CD4-positive, alpha-beta T cell treated with Interleukin-4 for 1 hour (primary cell): ENCODE data around the gene TAB2.
"Not testable (repeated sequence)": the region's sequence is repeated elsewhere in the genome, so short reads cannot be mapped to it uniquely, and the experiment has no call there.

Experiments
- DNase-seq, 2 donors: peaks; one replicate each; pipeline ENCODE4 v3.0.0-alpha.2; 2020 to 2022

Gene TAB2

DNA sequence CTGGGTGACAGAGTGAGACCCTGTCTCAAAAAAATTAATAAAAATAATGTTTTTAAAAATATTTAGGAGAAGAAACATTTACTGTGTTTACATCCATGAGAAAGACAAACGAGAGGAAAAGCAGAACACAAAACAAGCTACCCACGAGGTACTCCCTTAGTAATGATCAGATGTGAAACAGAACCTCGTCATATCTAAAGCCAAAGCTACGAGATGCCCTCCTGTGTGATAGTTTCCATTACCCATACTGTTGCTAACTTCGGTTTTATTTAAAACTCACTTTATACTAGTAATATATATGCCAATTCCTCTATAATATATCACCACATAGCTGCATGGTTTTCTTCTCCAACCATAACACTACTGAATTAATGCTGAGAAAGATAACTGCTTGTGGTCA is 103.6 kb downstream of the TAB2 start:
- DNase-seq: no peak

DNA sequence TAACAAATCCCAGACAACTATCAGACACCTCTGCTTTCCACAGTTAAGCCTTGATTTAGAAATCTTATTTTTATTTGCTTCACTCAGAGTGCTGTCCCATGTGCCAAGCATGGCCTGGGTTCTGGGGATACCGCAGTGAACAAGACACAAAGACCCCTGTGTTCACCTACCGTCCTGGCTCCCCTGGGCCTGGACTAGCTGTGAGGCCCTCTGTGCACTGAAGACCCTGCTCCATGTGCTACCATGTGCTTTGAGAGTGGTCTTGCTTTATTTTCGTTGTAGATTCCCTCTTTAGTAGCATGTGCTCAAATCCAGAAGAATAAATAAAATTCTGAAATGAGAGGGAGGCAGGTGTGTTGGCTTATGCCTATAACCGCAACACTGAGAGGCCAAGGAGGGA is 105.1 kb downstream of the TAB2 start:
- DNase-seq: no peak

DNA sequence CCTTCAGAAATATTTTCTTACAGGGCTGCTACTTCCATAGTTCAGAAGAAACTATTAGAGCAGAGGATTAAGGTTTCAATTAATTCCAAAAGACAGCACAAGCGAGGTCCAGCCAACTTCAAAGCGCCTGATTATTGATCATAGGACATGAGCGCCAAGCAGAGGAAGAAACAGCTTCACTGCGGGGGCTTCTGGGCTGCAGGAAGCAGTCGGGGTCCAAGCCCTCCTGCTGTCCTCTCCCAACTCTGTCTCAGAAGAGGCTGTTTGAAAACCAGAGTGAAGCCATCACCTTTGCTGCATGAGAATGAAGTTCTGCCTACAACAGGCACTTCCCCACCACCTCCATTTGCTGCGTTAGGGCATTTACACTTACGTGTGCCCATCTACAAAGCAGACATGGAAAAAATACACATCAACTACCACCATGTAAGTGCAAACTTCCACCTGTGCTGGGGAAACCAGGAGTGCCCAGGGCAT is 106.5 kb downstream of the TAB2 start:
- DNase-seq: no peak

DNA sequence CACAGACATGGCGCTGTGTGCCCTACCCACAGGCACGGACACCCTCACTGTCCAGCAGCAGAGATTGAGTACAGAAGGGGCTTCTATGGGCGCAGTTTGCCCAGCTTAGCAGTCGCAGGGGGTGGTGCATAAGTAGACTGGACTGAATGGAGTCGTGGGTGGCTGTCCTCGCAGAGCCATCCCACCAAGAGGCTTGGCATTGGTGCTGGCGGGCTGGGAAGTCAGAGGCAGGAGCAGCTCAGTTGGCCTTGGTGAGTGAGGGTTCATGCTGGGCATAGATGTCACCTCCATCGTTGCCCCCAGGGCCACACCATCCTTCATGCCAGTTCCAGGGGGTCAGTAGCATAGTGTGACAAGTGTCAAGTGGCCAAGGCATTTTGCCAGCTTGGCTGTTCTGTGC is 107.7 kb downstream of the TAB2 start:
- DNase-seq: no peak

DNA sequence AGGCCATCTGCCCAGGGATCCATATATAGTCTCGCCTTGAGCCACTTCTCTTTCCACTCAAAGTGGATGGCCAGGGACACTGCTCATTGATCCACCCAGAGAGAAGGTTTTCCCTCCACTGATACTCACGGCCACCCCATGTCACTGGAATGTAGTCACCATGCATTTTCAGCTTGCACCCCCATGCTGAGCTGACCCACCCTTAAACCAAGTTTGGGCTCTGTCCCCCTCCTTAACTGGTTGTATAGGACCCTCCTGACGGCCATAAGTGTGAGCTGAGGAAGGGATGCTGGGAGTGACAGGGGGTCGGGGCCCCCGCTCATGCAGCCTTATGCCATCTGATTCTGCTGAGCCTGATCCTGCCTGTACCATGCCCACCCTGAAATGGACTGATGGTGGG is 108.2 kb downstream of the TAB2 start:
- DNase-seq: no peak

DNA sequence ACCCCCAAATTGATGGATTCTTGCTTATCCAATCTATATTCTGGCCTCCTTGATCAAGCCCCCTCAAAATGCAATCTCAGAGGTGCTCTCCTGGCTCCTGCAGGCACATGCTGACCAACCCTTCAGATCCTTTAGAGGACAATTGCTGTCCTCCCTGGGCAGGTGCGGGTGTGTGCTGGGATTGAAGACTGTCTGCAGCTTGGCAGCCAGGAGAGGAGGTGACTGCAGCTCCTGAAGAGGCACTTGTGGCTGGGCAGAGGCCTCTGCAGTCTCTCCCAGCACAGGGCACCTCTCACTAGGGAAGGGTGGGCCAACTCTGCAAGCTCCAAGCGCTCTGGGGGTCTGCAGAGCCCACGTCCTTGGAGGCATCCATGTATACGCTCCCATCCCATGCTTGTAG is 111.1 kb downstream of the TAB2 start:
- no peak for DNase-seq

DNA sequence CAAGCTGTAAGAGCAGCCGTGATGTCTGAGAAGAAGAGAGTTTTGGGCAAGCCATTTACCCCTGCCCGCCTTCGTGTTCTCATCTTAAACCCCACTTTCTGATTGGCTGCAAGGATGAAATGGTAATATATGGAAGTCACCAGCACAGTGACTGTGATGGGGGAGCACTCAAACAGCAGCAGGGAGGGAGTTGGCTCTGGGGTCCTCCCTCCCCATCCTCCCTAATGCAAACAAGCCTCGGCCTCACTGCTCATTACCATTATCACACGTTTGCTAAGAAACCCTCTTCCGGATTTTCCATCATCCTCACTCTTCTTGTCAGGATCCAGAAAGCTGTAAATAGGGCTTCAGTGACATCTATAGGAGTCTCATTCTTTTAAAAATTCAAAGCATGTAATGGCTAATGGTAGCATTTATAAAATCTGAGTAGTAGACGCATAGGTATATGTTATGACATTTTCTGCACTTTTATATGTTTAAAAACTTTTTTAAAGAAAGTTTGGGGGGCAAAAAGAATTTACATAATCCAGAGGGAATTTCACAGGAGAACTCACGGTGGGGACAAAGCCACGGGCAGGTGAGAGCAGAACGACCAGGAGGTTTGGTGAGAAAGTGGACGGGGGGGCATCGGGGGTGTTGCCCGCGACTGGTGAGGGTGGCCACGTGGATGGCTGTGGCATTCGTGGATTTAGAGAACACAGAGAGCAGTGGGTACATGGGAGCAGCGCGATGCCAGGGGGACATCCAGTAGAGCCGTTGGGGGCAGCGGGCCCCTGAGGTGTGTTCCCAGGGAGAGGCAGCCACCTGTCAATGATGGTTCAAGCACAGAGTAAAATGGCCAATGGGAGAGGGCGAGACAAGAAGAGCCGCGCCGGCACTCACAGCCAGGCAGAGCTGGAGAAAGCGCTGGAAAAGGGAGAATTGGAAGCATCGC is 112.2 kb downstream of the TAB2 start:
- no peak for DNase-seq

DNA sequence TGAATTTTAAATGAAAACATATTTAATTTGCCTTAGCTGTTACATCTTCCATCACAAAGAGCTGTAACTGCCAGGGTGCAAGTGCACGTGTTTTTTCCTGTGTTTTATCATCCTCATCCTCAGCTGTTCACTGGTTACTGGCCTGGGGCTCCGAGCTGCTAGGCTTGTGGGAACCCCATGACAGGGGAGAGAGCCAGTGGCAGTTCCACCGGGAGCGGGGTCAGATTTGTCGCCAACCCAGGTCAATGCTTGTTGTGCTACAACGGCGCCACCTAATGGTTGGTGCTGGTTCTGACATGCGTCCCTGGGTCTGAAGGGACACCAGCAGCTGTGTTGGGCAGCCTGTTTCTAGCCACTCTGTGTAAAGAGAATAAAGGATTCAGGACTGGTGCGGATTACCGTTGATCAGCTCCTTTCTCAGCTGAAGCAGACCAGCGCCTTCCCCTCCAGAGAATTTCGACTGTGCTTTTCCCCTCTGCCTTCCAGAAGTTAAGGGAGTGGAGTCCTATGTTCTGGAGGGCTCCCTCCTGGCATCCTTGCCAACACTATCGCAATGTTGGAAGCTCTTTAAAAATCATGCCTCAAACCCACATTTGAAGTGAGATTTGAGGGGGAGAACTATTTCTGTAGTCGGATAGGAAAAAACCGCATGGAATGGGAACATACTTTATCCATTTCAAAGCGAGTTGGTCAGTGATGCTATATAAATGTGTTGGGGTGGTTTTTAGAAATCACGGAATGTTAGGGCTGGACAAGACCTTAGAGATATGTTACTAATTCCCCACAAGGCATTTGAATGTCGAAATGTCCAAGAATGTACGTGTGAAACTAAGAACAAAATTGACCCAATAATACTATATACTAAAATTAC is 114.6 kb downstream of the TAB2 start:
- DNase-seq: peak; percentile 85 to 88

DNA sequence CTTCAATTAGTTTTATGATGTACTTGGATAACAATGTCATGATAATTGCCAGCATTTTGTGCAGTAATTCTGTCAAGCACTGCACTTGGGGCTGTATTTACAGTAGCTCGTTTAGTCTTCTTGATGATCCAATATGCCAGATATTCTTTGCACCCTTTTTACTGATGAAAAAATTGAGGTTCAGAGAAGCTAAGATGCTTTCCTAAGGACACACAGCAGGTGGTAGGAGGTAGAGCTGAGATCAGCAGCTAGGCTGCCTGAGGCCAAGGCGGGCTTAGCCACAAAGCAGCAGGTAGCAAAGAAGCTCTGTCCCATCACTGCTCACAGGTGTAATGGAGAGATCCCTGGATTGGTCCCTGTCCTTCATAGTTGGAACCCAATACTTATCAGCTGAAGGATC is 115.9 kb downstream of the TAB2 start:
- DNase-seq: no peak

DNA sequence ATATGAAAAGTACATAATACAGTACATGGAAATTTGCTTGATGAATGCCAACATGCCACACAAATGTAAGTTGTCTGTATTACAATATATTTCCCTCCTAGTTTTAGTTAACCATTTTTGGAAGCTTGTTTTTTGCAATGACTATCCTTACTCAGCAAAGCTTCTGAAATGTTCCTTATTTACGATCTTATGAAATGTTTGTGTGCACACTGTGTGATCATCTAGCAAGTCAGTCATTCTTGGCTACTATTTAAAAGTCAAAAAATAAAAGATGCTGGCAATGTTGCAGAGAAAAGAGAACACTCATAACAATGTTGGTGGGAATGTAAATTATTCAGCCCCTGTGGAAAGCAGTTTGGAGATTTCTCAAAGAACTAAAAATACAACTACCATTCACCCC is 116.4 kb downstream of the TAB2 start:
- DNase-seq: no peak

DNA sequence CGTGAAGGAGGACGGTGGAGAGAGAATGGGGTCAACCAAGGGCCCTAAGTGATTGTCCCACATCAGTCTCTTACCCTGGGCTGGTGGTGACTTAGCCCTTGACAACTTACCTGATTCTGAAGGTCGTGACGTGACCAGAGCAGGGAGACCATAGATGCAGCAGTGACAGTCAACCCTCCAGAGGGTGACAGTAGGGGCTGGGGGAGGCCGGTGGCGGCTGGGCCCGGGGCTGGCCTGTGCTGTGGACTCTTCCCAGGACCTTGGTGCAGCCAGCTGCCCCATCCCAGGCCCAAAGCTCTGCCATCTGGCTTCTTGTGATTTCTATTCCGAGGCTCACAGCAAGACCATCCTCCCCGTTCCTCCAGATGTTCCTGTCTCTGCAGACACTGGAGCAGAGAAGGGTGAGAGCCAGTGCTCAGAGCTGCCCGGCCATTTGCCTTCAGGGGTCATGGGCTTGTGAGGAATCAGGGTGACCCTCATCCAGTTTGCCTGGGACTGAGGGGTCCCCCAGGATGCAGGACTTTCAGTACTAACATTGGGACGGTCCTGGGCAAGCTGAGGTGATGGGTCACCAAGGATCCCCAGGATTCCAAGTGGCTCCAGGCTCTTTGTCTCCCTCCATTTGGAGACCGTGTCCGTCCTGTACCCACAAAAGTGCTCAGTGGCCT is 118.5 kb downstream of the TAB2 start:
- DNase-seq: no peak

DNA sequence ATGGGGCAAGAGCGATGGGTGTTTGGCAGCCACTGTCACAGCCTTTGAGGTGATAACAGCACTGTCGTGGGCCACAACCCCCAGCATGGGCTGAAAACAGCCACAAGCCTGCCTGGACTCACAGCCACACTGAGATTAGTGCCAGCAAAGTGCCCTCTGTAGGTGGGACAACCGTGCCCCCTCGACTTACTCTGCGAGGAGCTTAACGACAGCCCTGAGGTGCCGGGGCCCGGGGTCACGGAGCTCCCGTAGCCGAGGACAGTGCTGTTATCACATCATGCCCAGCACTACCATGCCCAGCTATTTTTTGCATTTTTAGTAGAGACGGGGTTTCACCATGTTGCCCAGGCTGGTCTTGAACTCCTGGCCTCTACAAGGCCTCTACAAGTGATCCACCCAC is 119.1 kb downstream of the TAB2 start:
- DNase-seq: no peak

DNA sequence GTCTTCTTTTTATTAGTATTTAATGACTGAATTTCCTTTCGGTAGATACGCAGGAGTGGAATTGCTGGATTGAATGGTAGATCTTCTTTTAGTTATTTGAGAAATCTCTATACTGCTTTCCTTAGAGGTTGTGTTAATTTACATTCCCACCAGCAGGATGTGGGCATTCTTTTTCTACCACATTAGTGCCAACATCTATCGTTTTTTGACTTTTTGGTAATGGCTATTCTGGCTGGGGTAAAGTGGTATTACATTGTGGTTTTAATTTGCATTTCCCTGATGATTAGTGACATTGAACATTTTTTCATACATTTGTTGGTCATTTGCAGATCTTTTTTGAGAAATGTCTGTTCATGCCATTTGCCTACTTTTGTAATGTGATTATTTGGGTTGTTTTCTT is 119.7 kb downstream of the TAB2 start:
- no peak for DNase-seq

DNA sequence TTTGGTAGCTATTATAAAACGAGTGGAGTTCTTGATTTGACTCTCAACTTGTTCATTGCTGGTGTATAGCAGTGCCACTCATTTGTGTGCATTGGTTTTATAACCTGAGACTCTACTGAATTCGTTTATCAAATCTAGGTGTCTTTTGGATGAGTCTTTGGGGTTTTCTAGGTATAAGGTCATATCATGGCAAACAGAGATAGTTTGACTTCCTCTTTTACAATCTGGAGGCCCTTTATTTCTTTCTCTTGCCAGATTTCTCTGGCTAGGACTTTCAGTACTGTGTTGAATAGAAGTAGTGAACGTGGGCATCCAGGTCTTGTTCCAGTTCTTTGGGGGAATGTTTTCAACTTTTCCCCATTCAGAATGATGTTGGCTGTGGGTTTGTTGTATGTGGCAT is 121.3 kb downstream of the TAB2 start:
- no peak for DNase-seq

DNA sequence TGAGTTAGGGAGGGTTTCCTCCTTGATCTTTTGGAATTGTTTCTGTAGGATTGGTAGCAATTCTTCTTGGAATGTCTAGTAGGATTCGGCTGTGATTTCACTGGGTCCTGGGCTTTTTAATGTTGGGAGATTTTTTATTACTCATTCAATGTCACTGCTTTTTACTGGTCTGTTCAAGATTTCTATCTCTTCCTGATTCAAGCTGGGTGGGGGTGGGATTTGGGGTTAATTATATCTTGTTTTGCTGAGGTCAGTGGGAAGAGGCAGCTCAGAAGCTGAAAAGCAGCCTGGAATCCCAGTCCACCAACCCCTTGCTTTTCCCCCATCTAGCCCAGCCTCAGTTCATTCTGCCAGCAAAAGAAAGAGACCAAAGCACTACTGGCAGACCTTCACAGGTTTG is 122.1 kb downstream of the TAB2 start:
- no peak for DNase-seq

DNA sequence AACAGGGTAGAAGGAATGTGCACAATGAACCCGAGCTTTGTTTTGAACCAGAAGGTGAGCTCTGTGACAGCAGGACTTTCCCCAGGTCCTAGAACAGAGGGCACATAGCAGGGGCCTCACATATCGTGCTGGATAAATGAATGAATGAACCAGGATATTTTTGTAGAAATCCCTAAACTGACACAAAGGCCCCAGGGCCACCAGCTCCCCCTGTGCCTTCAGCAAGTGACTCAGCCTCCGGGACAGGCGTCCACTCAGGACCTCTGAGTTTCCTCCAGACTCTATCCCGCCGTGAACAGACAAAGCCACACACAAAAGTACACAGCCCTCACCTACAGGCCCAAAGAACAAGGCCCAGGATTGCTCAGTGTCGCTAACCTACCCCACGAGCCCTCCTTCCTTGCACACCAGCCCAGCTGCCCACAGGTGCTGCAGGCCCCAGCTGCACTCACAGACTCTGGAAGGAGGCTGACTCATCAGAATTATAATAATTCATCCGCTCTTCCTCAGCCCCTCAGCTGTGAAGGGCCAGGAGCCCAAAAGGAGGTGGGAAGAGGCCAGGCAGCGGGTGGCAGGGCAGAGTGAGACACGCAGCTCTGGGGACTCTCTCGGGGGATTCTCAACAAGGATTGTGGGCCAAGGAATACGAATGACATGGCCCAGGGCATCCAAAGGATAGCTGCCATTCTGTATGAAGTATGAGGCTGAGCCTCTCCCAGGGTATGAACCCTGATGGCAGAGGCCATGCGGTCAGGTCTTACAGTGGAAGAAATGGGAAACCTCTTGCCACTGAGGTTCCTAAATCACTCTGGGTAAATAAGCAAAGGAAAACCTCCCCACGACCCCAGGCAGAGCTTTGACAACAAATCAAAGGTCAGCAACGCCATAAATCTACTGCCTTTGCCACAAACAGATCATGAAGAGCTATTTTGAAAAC is 123.5 kb downstream of the TAB2 start:
- no peak for DNase-seq

DNA sequence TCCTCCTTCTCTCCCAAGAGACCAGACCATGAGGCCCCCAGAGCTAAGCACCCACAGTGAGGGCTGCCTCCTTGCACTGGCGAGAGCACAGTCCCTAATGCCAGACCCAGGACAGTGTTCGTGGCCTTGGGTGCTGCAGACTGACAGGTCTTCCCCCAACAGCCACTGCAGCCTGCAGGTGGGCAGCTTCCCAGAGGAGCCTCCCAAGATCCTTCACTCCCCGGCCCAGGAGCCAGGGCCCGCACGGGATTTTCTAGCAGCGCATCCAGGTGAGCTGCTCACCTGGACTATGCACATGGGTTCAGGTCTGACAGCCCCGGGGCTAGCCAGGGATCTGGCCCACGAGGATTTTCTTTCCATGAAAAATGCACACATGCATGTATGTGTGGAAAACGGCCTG is 124.2 kb downstream of the TAB2 start:
- DNase-seq: no peak

DNA sequence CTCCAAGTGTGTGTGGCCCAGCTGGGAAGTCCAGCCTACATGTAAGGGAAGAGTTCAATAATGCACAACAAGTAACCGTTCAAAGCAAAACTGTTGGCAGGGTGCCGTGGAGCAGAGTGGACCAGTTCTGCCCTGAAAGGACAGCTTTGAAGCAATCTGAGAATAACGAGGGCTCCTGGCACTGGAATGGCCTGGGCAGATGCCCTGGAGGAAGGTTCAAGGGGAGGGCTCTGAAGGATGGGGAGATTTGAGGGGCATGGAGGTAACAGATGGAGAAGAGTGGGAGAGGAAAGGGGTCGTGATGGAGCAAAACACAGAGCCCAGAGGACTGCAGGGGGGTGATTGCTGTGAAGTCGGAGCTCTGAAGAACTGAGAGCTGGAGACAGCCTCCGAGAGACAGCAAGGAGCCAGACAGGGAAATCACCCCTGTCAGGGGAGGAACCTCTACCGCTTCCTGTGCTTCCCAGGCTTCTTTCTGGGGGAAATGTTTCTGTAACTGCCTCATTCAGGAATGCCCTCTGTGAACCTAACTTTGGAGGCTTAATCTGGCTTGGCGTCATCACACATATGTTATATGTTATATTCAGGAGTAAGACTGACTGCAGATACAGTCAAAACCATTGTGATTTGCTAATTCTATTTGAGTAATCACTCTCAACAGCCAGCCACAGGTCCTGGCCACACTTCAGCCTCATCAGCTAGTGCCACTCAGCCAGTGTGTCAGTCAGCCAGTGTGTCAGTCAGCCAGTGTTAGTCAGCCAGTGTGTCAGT is 126.1 kb downstream of the TAB2 start:
- no peak for DNase-seq

DNA sequence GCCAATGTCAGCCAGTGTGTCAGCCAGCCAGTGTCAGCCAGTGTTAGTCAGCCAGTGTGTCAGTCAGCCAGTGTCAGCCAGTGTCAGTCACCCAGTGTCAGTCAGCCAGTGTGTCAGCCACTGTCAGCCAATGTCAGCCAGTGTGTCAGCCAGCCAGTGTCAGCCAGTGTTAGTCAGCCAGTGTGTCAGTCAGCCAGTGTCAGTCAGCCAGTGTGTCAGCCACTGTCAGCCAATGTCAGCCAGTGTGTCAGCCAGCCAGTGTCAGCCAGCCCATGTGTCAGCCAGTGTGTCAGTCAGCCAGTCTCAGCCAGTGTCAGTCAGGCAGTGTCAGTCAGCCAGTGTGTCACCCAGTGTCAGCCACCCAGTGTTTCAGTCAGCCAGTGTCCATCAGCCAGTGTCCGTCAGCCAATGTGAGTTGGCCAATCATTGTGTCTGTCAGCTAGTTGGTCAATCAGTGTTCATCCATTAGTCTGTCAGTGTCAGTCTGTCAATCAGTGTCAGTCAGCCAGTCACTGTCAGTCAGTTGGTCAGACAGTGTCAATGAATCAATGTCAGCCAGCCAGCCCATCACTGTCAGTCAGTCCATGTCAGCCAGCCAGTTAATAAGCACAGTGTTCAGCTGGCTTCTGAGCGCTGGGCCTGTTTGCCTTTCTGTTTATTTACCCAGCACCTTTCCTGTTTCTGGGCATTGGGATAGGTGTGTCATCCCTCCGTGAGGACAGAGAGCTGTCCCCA is 127.0 kb downstream of the TAB2 start:
- DNase-seq: not testable (repeated sequence)

DNA sequence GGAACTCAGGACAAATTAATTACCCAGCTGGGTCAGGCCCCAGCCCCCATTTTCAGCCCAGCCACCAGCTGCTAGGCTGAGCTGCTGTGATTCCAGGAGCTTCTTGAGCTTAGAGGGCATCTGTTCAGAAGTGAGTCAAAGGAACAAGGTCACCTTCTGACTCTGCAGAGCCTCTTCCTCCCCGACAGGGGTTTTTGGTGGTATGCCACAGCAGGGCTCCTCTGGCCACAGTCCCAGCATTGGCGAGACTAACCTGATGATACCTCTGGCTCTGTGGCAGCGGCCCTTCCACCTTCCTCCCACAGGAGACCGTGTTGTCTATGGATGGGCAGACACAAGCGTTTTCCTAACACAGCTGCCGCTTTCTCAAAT is 127.6 kb downstream of the TAB2 start:
- no peak for DNase-seq

DNA sequence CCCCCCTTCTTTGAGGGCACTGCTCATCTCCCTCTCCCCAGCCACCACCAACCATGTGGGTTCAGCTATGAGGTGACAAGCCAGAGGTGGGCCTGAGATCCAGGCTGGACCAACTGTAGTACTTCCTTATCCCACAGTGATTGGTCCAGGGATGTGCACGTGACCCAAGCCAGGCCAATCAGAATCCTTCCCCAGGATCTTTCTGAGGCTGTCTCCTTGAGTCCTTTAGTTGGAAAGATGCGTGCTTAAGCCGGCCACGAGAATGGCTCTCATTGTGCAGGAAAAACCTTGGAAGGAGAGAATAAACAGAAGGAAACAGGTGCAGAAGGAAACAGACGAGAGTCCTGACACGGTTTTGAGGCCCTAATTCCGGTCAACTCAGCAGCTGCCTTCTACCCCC is 128.1 kb downstream of the TAB2 start:
- DNase-seq: no peak
